GM12874 (cell line): ENCODE data around the gene UCP3.

Source experiments
- CTCF ChIP-seq: IDR thresholded peaks from 2 replicates; pipeline ENCODE4 v1.5.1; 2011; ENCODE audit warnings: low read depth, mild to moderate bottlenecking, control low read depth, low read length, moderate library complexity; ENCODE audit not compliant: insufficient read depth

UCP3 gene

GRCh38 chr11:74009675-74010305 is 905 bp upstream of the UCP3 start:
- TF ChIP-seq CTCF, result no peak

GRCh38 chr11:74009230-74009547 is 304 bp upstream of the UCP3 start:
- no peak for TF ChIP-seq CTCF

DNA sequence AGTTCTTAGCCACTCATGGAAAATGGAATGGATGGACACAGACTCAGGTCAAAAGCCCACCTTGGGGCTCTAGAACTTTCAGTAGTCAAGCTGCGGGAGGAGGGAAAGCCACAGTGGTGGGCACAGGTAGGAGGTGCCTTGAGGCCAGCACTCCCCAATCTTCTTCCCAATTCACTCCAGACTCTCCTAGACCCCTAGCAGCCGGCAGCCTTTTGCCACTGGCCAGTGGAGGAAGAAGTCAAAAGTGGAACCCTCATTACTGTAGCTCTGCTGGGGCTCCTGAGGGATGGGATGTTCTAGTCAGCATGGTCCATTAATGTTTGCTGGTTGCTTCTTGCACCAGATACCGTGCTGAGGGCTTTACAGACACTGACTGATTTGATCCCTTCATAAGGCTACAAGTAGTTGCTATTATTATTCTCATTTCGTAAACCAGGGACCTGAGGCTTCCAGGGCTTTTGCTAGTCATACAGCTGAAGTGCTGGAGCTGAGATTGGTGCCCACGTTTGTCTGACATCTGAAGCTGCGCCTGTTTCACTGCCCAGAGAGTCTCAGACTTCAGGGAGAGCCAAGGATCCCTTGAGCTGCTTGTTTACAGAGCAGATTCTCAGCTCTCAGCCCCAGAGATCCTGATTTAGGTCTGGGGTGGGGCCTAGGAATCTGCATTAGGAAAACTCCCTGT is 1.1 kb downstream of the UCP3 start:
- no peak for TF ChIP-seq CTCF

GRCh38 chr11:74006743-74007304 is 2.1 kb downstream of the UCP3 start:
- TF ChIP-seq CTCF, result no peak

- no peak for TF ChIP-seq CTCF
These were observed 3.0 kb downstream of the UCP3 start for GRCh38 chr11:74005721-74006517.

- TF ChIP-seq CTCF, result no peak
These were observed 3.9 kb downstream of the UCP3 start for GRCh38 chr11:74004759-74005615.
